Esophagus muscularis mucosa (tissue), 4 donors: ENCODE results near the gene ZBTB46. TPM values are rescaled to one million over a fixed set of nuclear protein-coding genes. Genes with fewer than 3 reads are reported as not detected.
A peak's percentile ranks its signal among the peaks of the same experiment; 100 is the strongest.
"Not testable (repeated sequence)": the region's sequence is repeated elsewhere in the genome, so short reads cannot be mapped to it uniquely, and the experiment has no call there.

Source experiments
- DNase-seq: peaks from one replicate; pipeline ENCODE4 v3.0.0-alpha.2; 2017; ENCODE audit errors: extremely low spot score
- H3K27ac ChIP-seq, 4 donors: fragments of 200-600 bp; sonication (generic); replicated peaks in 1 of 4; 1 replicate in 3 of 4; 2 replicates in 1 of 4; pipeline ENCODE4 v1.5.1; 2016 to 2019; ENCODE audit warnings: mild to moderate bottlenecking in 1 of 4
- H3K27me3 ChIP-seq, 4 donors: fragments of 200-600 bp; sonication (generic); one replicate each; pipeline versions ENCODE4 v1.5.1 to v1.6.0; 2016 to 2019
- H3K36me3 ChIP-seq, 4 donors: fragments of 200-600 bp; sonication (generic); one replicate each; pipeline ENCODE4 v1.5.1; 2016 to 2019
- H3K4me1 ChIP-seq, 4 donors: fragments of 200-600 bp; sonication (generic); one replicate each; pipeline ENCODE4 v1.5.1; 2016 to 2019
- H3K4me3 ChIP-seq, 4 donors: fragments of 200-600 bp; sonication (generic); 1 replicate in 2 of 4; 2 replicates in 2 of 4; pipeline ENCODE4 v1.5.1; 2016 to 2019; ENCODE audit warnings: mild to moderate bottlenecking in 4 of 4, moderate library complexity in 1 of 4
- H3K9me3 ChIP-seq, 4 donors: fragments of 200-600 bp; sonication (generic); 1 replicate in 3 of 4; 2 replicates in 1 of 4; pipeline ENCODE4 v1.5.1; 2016 to 2019
- CTCF ChIP-seq, 3 experiments: fragments of 200-600 bp in 2 of 3; fragments of 450-650 bp in 1 of 3; sonication (generic) in 2 of 3; IDR thresholded peaks; one replicate each; pipeline ENCODE4 v1.5.1; 2017 to 2019; ENCODE audit warnings: antibody characterized with exemption in 3 of 3, mild to moderate bottlenecking in 2 of 3, moderate library complexity in 1 of 3
- EP300 ChIP-seq: sonication (generic); formaldehyde crosslinking; IDR thresholded peaks from one replicate; pipeline ENCODE4 v1.6.1; 2017; ENCODE audit warnings: antibody characterized with exemption
- POLR2A ChIP-seq: fragments of 450-650 bp; IDR thresholded peaks from one replicate; pipeline ENCODE4 v1.6.1; 2017; ENCODE audit warnings: antibody characterized with exemption, moderate library complexity, mild to moderate bottlenecking, low read depth
- POLR2AphosphoS5 ChIP-seq, 2 donors: sonication (generic); formaldehyde crosslinking; IDR thresholded peaks; one replicate each; pipeline ENCODE4 v1.6.1; 2017; ENCODE audit warnings: antibody characterized with exemption in 2 of 2
- WGBS: methylation state at CpG from one replicate; pipeline ENCODE4 v1.1.5; 2018; 5-methylcytosine and 5-hydroxymethylcytosine counted together
- intact Hi-C: fragments of 100-400 bp; cut with DNase I; formaldehyde crosslinking; loops from one replicate; pipeline ENCODE4 v1.15.1; 2023
- total RNA-seq, 4 donors: library from RNA; depleted of rRNA; stranded (reverse); fragments of >200 nt; gene quantifications; one replicate each; pipeline versions ENCODE4 v1.1.0 to v1.2.1, GENCODE V29; 2016

ZBTB46 gene
- 10 to 100 TPM in 3 of 4 donors, 1 to 10 TPM in 1; 9.6 to 22.8 (median 13.8) TPM for total RNA-seq

DNA sequence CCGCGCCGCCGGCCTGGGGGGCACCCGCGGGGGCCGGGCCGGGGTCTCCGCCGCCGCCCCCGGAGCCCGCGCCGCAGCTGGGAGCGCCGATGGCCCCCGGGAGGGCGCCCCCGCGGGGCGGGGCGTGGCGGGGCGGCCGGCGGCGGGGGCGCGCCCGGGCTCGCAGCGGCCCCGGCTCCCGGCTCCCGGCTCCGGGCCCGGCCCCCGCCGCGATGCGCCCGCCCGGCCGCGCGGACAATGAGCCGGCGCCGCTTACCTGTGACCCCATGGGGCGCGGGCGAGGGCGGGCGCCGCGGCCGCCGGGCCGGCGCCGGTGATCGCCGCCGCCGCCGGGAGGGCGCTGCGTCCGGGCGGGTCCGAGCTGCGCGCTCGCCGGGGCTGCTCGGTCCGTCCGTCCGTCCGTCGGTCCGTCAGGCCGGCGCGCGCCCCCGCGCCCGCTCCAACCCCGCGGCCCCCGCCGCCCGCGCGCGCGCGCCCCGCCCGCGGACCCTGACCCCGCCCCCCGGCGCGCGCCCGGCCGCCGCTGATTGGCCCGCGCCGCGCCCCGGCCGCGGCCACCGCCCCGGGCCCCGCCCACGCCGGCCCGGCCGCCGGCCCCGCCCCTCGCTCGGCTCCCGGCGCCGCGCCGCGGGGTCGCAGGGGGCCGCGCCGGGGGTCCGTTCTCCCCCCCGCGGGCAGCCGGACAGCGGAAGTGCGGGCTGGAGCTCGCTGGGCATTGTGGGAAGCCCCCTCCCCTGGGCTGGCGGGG lies at the start of gene ZBTB46:
TSS of gene ZBTB46 (minus strand) at position 424 of the 748 bp plus-strand sequence. CDS start 40,507 bp downstream, outside the sequence.
- Histone ChIP-seq H3K4me1 (peaks cover 43 to 72% (median 64%) of the 10 kb centered on the region in 4 donors), H3K27ac (peak within 1 kb of the TSS; percentile 72 to 82 (median 80)), H3K27me3 (peaks cover 0 to 36% (median 0%) of the 10 kb centered on the region in 4 donors), H3K4me3 (peak within 1 kb of the TSS; percentile 74 to 91 (median 76)), H3K9me3 (no peaks in the 10 kb centered on the region), H3K36me3 (no peaks in the 10 kb centered on the region)
- no peak for TF ChIP-seq POLR2A
- TF ChIP-seq POLR2AphosphoS5 (IDR thresholded peaks at IDR 0.05), result no peak
- no peak for TF ChIP-seq EP300
- TF ChIP-seq CTCF (IDR thresholded peaks at IDR 0.05), result no peak
- WGBS, result 3% methylated on average over 6 of the region's 147 CpGs
- DNase-seq, result no peak
- intact Hi-C loops, result loop anchor here (2.0 kb wide), 1 partner anchor 32 kb away; no protein-coding TSS in a partner anchor

- 89% methylated on average over 13 of the region's 14 CpGs for WGBS
- no peak for TF ChIP-seq CTCF (IDR thresholded peaks at IDR 0.05)
- TF ChIP-seq EP300, result no peak
- TF ChIP-seq POLR2A, result no peak
- no peak for TF ChIP-seq POLR2AphosphoS5 (IDR thresholded peaks at IDR 0.05)
- Histone ChIP-seq H3K27me3 (no peaks in the 10 kb centered on the region), H3K9me3 (no peaks in the 10 kb centered on the region), H3K4me1 (peaks cover 0 to 7% (median 0%) of the 10 kb centered on the region in 4 donors), H3K27ac (no peak overlapping the region), H3K36me3 (peaks cover 54 to 92% (median 89%) of the 10 kb centered on the region in 4 donors), H3K4me3 (no peak overlapping the region)
- intact Hi-C loops, result no loop called here
- no peak for DNase-seq
These were observed 48.0 kb upstream of the ZBTB46 start for GRCh38 chr20:63878899-63879663.

DNA sequence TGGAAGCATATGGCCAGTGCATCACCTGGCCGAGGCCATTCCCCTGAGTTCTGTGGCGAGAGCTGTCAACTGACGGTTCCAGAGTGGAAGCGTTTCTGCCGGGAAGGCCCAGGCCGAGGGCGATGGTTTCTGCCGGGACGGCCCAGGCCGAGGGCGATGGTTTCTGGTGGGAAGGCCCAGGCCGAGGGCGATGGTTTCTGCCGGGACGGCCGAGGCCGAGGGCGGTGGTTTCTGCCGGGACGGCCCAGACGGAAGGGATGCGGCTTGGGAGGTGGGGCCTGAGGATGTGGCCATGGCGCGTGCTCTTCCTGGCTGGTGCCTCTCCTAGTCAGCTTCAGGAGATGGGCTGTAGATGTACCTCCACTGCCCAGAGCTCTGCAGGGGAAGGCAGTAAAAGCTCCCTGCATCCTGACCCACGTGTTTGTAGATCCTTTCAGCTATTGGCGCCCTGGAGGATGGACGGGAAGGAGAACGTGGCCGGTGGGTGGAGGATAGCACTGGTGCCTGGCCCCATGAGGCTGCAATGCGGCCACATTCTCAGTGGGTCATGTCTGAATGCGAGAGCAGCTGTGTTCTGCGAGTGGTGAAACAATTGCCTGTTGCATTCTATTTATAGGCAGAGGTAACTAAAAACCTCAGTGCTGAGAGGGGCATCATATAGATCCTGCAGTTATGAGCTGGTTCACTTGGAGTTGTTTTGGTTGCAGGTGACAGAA lies 46.8 kb upstream of the ZBTB46 start:
- TF ChIP-seq EP300 (no peak), CTCF (IDR thresholded peaks at IDR 0.05) (no peak), POLR2A (no peak), POLR2AphosphoS5 (IDR thresholded peaks at IDR 0.05) (no peak)
- Histone ChIP-seq H3K4me3 (no peak overlapping the region), H3K4me1 (peaks cover 3 to 15% (median 7%) of the 10 kb centered on the region in 4 donors), H3K9me3 (no peaks in the 10 kb centered on the region), H3K27me3 (no peaks in the 10 kb centered on the region), H3K27ac (no peak overlapping the region), H3K36me3 (peaks cover 52 to 92% (median 89%) of the 10 kb centered on the region in 4 donors)
- 90% methylated on average over 32 of the region's 32 CpGs for WGBS
- intact Hi-C loops, result no loop called here
- no peak for DNase-seq

- WGBS, result 86% methylated on average over 11 of the region's 19 CpGs
- H3K9me3 ChIP-seq, result no peaks in the 10 kb centered on the region
- intact Hi-C loops, result no loop called here
- H3K4me3 ChIP-seq, result no peak overlapping the region
- peaks cover 58 to 92% (median 88%) of the 10 kb centered on the region in 4 donors for H3K36me3 ChIP-seq
- H3K27me3 ChIP-seq, result no peaks in the 10 kb centered on the region
- H3K4me1 ChIP-seq, result peaks cover 6 to 15% (median 7%) of the 10 kb centered on the region in 4 donors
- no peak for DNase-seq
- H3K27ac ChIP-seq, result no peak overlapping the region
- TF ChIP-seq EP300 (no peak), CTCF (IDR thresholded peaks at IDR 0.05) (no peak), POLR2AphosphoS5 (IDR thresholded peaks at IDR 0.05) (no peak), POLR2A (no peak)
These were observed 45.5 kb upstream of the ZBTB46 start for GRCh38 chr20:63876489-63877036.

DNA sequence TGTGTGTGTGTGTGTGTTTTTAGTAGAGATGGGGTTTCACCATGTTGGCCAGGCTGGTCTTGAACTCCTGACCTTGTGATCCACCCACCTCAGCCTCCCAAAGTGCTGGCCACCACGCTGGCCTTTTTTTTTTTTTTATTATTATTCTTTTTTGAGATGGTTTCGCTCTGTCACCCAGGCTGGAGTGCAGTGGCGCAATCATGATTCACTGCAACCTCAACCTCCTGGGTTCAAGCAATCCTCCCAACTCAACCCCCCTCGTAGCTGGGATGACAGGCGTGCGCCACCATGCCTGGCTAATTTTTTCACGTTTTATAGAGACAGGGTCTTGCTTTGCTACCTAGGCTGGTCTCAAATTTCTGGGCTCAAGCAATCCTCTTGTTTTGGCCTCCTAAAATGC lies 43.2 kb upstream of the ZBTB46 start:
- H3K27me3 ChIP-seq, H3K9me3 ChIP-seq, H3K27ac ChIP-seq, intact Hi-C loops, DNase-seq, H3K4me3 ChIP-seq: not testable (repeated sequence)
- Histone ChIP-seq H3K36me3 (peaks cover 79 to 100% (median 97%) of the 10 kb centered on the region in 4 donors), H3K4me1 (peaks cover 6 to 15% (median 7%) of the 10 kb centered on the region in 4 donors)
- WGBS, result 80% methylated on average over 7 of the region's 7 CpGs
